Fibroblast of mammary gland (primary cell): ENCODE data around the gene IL1B.
"Not testable (repeated sequence)": the region's sequence is repeated elsewhere in the genome, so short reads cannot be mapped to it uniquely, and the experiment has no call there.

Experiments
- DNase-seq: peaks from one replicate; pipeline ENCODE4 v3.0.0-alpha.2; 2010; ENCODE audit warnings: low read depth
- H3K4me3 ChIP-seq: 2 replicates; pipeline ENCODE4 v1.5.1; 2011; ENCODE audit warnings: low read depth, mild to moderate bottlenecking, low read length, moderate library complexity; ENCODE audit not compliant: control insufficient read depth
- CTCF ChIP-seq: conservative IDR thresholded peaks from 2 replicates; pipeline ENCODE4 v1.5.1; 2011; ENCODE audit warnings: low read depth, low read length, inconsistent platforms; ENCODE audit not compliant: control insufficient read depth, insufficient read depth

The IL1B gene

GRCh38 chr2:112870841-112871835, 34.6 kb upstream of the IL1B start:
- TF ChIP-seq CTCF, result no peak
- no peak for DNase-seq
- H3K4me3 ChIP-seq, result no peak overlapping the region

- peak; percentile 81 for DNase-seq
- no peak overlapping the region for H3K4me3 ChIP-seq
- no peak for TF ChIP-seq CTCF
Observed at GRCh38 chr2:112869258-112869842, 32.8 kb upstream of the IL1B start.

GRCh38 chr2:112867701-112868631, 31.4 kb upstream of the IL1B start:
- TF ChIP-seq CTCF, result no peak
- DNase-seq, result no peak
- H3K4me3 ChIP-seq, result no peak overlapping the region

GRCh38 chr2:112866128-112866835, 29.7 kb upstream of the IL1B start:
- no peak for TF ChIP-seq CTCF
- H3K4me3 ChIP-seq, result no peak overlapping the region
- no peak for DNase-seq

- no peak for TF ChIP-seq CTCF
Observed at GRCh38 chr2:112864072-112864471, 27.5 kb upstream of the IL1B start.

DNA sequence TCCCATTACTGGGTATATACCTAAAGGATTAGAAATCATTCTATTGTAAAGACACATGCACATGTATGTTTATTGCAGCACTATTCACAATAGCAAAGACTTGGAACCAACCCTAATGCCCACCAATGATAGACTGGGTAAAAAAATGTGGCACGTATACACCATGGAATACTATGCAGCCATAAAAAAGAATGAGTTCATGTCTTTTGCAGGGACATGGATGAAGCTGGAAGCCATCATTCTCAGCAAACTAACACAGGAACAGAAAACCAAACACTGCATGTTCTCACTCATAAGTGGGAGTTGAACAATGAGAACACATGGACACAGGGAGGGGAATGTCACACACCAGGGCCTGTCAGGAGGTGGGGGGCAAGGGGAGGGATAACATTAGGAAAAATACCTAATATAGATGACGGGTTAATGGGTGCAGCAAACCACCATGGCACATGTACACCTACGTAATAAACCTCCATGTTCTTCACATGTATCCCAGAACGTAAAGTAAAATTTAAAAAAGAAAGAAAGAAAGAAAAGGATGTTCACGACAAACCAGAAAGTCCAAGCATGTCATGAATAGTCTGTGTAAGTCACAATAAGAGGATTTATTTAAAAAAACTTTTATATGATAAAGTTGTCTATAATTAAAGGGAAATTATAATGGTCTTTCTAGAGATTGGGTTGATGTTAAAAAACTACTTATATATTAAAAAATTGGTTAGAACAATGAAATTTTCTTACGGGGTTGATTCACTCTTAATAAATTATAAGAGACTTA, 23.0 kb upstream of the IL1B start:
- DNase-seq, result peak; percentile 34
- H3K4me3 ChIP-seq, result not testable (repeated sequence)

More at GRCh38 chr2:112864072-112864471, 27.5 kb upstream of the IL1B start:
- H3K4me3 ChIP-seq, result no peak overlapping the region
- no peak for DNase-seq
